GM12873 (cell line): ENCODE measurements around the gene TRABD2A.

Experiments
- CTCF ChIP-seq: IDR thresholded peaks from 2 replicates; pipeline ENCODE4 v1.5.1; 2012; ENCODE audit warnings: low read depth, mild to moderate bottlenecking, moderate library complexity, low read length, control low read depth; ENCODE audit not compliant: insufficient read depth; ENCODE audit errors: missing control alignments

TRABD2A gene

GRCh38 chr2:84901593-84902120, 20.8 kb upstream of the TRABD2A start:
- no peak for TF ChIP-seq CTCF

DNA sequence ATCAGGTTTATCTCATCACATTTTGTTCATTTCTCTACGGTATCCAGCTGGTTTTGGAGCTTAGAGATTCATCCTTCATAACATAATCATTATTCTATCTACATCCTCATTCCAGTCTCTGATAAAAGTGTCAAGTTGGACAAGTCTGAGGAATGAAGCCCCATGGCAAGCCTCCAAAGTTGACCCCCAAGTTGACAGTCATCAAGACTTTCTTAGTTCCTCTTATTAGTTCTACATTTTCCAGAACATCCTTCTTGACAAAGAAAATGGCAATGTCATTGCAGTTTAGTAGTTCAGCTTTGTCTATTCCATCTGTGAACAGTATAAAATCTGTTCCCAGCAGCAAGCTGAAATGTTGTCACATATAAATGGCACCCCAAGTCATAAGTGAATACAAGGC, 20.1 kb upstream of the TRABD2A start:
- no peak for TF ChIP-seq CTCF

GRCh38 chr2:84899304-84900204, 18.7 kb upstream of the TRABD2A start:
- no peak for TF ChIP-seq CTCF

- no peak for TF ChIP-seq CTCF
These were observed 16.9 kb upstream of the TRABD2A start for GRCh38 chr2:84897773-84898172.

GRCh38 chr2:84896567-84896966, 15.7 kb upstream of the TRABD2A start:
- no peak for TF ChIP-seq CTCF

DNA sequence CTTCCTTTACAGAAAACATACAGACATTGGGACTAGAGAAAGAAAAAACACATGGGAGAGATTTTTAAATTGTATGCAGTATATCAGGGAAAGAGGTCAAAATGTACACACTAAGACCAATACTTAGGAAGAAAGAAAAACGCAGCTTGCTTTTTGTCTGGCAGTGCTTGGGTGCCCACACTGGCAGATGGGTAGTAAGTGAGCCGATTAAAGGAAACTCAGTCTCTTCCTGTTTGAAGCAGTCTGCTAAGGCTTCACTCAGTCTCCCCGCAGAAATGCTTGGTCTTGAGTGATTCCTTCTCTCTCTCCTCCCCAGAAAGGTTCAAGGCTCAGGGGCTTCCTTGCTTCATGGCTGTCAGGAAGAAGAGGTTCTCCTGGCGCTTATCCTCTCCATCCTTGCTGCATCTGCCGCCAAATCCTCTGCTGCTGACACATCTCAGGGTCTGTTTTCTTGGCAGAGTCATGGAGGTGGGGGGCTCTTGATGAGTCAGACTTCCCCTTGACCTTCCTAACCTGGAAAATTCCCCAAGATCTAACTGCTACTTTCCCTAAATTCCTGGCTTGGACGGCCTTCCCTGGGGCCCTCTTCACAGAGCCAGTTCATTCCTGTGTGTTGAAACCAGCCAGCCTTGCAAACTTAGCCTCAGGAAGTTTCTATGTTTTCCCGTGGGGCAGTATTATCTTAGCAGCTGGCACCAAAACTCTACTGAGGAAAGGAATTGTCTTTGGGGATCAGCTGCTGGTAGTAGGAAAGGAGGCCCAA, 14.1 kb upstream of the TRABD2A start:
- TF ChIP-seq CTCF, result no peak

DNA sequence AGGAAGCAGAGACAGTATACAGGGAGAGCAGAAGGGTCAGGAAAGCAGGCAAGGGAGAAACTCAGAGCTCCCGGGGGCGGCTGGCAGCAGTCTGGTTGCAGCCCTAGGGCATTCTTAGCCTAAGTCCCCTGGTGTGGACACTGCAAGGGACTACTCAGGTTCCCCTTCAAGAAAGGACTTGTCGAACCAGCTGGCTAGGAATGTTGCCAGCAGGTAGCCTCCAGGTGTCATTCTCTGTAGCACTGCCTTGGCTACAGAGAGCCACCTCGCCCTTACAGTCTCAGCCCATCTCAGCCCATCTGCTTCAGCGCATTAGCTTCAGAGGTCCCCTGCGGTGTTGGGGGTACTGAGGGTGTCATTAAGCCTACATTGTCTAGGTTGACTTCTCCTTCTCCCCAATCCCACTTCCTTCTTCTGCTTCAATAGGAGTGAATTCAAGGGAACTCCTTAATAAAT, 13.3 kb upstream of the TRABD2A start:
- no peak for TF ChIP-seq CTCF
